Glomerular endothelial cell (primary cell): ENCODE measurements around the gene UBE2F. TPM values are rescaled to one million over a fixed set of nuclear protein-coding genes. Genes with fewer than 3 reads are reported as not detected.
"Not testable (repeated sequence)": the region's sequence is repeated elsewhere in the genome, so short reads cannot be mapped to it uniquely, and the experiment has no call there.

Source experiments
- DNase-seq: peaks from one replicate; pipeline ENCODE4 v3.0.0-alpha.2; 2011; ENCODE audit warnings: low read depth, low spot score; ENCODE audit errors: extremely low read depth
- total RNA-seq: library from RNA; depleted of rRNA; stranded (reverse); fragments of >200 nt; gene quantifications from 2 replicates; pipeline ENCODE4 v1.2.3, GENCODE V29; 2015

The UBE2F gene
- total RNA-seq, 1 donor from 2014 or later, result 93.0 TPM

DNA sequence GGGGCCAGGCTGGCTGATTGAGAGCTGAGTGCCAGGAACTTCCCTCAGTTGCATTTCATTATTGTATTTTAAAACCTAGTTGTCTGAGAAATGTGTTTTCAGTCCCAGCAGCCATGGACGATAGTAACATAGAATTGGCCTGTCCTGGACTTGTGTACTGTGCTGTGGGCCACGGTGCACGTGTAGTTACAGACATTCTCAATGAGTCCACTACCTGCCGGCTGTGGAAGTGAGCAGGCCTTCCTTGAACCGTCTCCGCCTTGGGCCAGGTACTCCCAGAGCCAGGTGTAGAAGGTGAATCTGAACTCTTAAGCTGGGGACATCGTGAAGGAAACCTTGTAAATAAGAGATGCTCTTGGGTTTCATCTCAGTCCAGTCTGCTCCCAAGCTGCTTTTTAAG lies 47.0 kb downstream of the UBE2F start:
- no peak for DNase-seq

DNA sequence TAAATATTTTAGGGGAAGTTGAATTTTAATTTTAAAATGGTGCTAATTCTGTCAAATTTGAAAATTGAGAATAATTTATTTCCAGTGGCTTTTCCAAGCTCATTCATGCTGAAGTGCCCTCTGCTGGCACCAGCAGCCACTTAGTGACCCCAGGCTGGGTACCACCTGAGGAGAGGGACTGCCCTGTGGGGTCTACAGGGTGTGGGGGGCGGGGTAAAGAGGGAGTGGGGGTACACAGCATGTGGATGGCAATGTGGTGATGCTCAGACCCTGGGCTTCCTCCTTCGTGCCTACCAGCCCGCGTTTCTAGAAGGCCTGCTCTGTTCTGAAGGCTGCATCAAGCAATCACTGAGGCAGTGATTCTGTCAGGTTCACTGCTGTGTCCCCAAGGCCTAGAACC lies 48.9 kb downstream of the UBE2F start:
- DNase-seq, result no peak

DNA sequence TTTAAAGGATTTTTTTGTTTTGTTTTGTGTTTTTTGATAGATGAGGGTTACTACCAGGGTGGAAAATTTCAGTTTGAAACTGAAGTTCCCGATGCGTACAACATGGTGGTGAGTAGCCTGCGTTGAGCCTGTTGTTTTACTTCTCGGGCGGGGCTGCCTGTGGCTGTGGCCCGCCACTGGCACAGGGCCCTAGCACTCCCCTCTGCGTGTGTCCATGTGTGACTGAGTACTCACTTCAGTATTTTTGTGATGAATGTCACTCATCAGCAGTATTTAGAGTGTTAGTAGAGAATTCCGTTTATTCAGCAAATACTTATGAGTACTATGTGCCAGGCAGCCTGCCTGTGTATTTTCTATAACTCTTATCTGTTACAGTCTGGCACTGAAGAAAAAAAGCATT lies 49.7 kb downstream of the UBE2F start:
- DNase-seq, result no peak

DNA sequence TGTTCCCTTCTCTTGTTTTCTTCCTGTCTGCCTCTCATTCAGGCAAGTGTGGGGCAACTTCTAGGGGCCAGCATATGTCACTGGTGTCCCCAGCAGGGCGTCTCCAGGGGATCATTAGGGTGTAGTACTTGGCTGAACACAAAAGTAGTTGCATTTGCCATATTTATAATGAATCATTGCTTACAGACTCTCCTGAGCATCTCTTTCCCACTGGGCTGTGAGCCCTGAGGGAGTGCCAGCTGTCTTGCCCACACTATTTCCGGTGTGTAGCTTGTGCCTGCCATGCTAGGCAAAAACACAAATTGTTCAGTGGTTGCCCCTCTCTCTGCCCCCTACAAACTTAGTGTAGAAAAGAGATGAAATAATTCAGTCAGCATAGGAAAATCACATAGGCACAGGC lies 53.1 kb downstream of the UBE2F start:
- DNase-seq, result no peak

DNA sequence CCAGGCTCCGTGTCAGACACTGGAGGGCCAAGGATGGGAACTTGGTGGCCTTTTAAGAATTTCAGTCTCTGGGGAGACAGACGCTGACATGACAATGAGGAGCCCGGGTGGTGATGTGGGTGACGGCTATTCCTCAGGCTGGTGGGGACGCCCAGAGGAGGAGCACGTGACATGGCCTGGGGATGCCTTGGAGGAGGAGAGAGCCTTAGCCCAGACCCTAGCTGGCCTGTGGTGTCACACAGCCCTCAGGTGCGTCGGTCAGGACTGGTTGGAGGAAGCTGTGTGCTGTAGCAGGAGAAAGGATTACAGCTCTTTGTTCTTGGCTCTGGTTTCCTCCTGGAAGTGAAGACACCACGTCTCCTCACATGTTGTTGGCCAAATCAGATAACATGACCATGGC lies 54.0 kb downstream of the UBE2F start:
- DNase-seq, result no peak

DNA sequence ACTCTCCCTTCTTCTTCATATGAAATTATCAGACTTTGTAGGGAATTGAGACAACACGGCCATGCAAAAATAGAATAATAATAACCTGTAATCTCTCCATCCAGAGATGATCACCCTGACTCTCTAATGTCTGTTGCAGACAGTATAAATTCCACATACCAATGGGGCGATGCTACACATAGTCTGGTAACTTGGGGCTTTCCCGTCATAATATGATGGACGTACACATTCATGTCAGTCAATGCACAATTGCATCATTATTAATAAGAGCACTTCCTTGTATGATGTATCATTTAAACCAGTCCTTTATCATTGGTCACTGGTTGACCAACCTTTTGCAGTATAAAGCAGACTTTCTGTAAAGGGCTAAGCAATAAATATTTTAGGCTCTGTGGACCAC lies 54.5 kb downstream of the UBE2F start:
- DNase-seq, result no peak

DNA sequence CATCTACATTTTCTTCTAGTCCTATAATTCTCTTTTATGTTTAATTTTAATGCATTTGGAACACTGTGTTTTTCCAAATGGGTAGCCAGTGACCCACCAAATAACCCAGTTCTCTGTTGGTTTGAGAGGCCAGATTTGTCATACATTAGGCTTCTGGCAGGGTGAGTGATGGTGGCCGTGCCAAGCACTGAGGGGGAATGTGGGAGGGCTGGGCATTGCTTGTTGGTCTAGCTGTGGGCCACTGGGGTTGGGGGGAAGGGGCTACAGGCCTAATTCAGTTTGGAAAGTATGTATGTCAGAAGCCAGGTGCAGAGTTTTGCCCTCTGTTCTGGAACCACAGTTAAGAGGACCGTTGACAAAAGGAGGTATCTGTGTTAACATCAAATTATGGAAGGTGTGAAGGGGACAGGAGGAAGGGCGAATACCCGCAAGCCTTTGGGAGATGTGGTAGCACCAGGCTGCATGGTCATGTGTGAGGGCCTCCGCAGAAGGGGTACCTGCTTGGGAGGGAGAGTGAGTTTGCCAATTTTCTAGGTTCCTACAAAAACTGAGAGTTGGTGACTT lies 55.9 kb downstream of the UBE2F start:
- no peak for DNase-seq

DNA sequence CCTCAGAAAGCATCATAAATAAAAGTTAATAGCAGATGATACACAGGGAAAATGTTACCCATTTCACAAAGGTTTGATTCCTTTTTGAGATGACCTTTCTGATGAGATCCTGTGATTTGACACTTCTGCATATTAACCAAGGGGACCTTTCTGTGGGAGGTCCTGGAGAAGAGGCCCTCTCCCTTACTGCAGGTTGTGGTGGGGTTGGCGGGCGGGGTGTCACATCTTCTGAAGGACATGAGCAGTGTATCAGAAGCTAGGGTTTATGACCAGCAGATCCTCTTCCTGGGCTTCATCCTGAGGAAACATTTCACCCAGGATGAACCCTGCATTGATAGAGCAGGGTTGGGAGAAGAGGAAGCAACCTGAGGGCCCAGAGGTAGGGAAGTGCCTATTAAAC lies 56.8 kb downstream of the UBE2F start:
- DNase-seq, result no peak

DNA sequence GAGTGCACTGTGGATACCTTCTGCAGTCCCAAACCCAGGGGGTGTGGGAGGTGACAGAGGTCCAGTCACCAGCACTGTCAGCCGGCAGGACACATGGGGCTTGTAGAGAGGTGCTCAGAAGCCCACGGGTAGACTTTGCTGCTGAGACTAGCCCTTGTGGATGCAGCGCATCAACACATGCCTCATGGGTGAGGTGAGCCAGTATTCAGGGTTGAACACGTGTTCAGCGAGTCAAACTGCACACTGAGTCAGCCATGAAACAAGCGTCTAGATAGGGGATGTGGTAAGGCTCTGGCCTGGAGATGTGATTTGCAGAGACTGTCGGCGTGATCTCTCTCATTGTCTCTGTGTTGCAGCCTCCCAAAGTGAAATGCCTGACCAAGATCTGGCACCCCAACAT lies 58.2 kb downstream of the UBE2F start:
- DNase-seq, result no peak

DNA sequence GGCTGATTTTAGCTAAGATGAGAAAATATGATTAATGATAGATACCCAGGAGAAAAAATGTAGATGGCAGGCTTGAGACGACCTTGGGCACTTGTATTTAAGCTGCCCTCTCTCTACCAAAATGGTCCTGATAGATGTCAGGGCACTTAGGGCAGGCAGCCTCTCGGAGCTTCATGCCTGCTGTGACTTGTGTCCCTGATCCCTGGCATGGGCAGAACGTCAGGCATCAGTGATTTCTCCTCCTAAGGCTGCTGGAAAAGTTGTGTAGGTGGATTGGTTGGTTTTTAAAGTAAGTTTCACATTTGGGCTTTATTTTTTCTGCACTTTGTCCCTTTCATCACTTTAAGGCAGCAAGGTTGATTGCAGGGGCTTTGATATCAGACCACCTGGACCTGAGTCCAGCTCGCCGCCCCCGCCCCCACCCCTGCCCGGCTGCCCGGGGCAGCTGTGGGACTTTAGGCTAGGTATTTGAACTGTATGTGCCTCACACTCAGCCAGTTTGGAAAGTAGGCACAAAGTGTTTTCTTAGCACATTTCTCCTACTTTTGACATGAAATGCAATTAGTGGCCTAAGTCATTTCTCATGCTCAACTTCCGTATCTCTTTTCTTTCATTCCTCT lies 59.0 kb downstream of the UBE2F start:
- DNase-seq, result no peak

DNA sequence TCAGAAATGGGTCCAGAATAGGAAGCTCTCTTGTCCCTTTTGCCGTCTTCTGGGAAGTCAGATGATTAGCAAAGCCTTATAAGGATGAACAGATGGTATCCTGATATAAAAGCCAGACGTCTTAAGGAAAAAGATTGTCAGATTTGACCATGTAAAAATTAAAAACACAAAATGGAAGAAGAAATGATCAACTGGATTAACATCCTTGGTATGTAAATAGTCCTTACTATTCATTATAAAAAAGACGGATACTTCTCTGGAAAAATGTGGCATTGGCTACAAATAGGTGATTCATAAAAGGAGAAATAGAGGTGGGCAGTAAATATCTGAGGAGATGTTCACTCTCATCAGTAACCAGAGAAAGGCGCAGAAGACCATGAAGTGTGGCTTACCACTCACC lies 60.2 kb downstream of the UBE2F start:
- DNase-seq, result no peak

DNA sequence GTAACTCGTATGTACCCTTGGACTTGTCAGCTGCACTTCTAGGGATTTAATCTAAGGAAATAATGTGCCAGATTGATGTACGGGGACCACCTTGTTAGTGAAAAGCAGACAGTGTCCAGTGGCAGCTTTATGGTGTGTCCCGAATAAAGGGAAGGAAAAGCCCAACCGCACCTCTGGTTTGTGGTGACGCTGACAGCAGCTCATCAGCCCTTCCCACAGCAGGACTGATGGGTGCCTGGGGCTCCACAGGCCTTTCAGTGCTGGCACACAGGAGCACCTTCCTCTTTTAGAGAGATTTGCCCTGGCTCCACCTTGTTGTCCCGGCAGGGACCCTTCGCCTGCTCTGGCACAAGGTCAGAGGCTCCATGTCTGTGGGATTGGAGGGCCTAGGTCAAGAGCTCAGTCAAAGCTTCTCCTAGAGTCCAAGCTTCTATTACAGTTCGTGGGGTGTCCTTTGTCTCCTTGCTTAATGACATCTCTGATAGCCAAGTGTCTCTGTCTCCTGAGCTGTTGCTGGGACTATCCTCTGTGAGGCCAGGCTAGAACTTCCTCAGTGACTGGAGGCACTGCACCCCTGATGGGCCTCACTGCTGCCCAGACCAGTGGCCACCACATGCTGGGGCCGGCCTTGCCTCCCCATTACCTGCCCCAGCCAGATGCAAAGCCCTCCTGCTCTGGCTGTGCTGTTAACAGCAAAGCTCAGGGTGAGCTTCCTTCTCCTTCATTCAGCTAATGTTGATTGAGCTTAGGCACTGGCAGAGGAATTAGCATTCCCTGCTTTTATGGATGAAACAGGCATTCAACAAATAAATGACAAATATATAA lies 61.0 kb downstream of the UBE2F start:
- no peak for DNase-seq

DNA sequence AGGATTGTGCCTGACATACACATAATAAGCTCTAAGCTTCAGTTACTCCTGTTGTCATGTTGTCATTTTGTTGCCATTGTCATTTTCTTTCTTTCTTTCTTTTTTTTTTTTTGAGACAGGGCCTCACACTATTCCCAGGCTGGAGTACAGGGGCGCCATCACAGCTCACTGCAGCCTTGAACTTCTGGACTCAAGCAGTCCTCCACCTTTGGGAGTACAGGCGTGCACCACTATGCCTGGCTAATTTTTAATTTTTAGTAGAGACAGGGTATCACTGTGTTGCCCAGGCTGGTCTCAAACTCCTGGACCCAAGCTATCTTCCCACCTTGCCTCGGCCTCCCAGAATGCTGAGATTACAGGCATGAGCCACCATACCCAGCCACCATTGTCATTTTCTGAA lies 63.0 kb downstream of the UBE2F start:
- DNase-seq, result no peak

DNA sequence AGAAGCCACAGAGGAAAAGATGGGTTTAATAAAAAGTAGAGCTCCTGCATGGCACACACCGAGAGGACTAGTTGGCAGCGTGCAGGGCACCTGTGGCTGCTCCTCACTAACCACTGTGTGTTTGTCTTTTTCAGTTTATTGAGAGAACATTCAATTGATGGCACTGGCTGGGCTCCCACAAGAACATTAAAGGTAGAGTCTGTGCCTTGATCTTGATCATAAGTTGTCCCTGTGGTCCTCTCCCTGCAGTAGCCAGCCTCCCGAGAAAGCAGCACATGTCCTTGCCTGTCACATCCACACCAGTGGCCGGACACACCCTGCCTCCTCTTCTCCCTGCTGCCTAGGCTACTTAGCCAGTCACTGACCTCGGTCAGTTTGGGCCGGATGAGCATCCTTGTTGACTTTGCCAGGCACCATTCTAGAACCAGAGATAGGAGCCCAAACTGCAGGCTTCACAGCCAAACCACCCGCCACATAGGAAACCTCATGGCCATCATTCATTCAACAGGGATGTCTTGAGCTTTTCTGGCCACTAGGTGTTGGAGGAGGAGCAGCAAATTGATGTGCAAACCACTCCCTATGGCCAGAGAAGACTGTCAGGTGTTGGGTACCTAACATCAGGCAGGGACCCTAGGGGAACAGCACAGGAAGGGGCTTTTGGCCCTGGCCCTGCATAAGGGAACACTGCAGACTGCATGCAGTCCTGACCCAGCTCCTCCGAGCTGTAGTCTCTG lies 63.8 kb downstream of the UBE2F start:
- DNase-seq, result no peak

DNA sequence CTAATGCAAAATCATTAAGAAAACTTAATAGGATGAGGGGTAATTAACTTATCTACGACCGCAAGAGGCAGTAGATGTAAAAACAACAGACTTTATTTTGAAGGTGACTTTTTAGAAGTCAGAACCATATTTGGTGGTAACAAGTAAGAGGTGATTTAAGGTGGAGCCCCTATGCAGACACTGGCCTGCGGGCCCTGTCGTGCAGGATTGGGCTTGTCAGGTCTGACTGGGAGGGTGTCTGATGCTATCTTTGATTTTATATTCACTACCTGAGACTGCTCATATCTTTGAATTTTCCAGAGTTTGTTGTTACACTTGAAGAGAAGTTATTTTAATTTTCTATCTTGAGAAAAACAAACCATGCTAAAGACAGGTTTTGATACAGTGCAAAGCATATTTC lies 64.9 kb downstream of the UBE2F start:
- no peak for DNase-seq

DNA sequence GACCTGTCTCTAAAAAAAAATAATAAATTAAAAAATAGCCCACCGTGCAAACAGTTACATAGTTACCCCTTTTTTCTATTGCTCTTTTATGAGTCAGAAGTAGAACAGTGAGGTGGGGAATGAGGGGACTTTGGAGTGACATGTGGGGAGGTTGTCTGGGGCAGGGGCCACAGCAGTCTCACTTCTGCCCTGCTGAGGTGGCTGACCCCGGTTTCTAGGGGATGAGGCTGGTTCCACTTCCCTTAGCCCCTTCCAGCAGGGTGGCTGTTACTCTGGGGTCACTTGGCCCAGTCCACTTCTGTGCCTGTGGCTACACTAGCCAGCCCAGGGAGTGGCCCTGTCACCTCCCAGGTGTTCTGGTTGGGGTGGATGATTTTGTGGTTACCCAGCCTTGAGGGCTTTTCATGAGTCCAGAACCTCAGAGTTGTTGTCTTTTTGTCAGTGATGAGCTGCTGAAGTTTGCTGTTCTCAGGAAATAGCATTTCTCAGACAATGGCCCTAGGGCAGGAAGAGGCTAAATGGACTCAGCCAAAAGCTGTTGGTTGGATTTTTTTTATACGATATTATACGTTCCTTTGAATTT lies 66.0 kb downstream of the UBE2F start:
- no peak for DNase-seq

DNA sequence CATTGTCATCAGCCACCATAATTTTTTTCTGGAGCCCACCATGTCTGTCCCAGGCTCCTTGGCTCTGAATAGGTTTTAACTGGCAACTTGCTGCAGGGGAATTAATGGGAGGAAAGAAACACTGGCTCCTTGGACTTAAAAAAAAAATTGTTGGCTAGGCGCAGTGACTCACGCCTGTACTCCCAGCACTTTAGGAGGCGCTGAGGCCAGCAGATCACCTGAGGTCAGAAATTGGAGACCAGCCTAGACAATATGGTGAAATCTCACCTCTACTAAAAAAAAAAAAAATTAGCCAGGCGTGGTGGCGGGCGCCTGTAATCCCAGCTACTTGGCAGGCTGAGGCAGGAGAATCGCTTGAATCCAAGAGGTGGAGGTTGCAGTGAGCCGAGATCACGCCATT lies 67.2 kb downstream of the UBE2F start:
- DNase-seq, result not testable (repeated sequence)

DNA sequence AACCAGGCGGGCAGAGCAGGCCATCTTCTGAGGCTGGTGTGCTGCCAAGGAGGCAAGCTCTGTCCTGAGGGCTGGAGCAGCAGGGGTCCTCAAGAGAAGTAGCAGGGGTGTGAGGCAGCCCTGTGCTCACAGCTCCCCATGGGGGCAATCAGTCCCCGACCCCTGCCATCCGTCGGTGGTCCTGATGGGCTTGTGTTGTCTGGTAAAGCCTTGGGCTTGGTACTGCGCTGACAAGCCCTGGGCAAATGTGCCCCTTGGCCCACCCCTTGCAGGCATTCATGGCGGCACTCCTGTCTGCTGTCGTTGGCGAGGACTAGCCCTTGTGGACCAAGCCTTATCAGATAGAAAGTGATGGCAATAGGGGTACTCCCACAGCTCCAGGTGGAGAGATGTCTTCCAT lies 71.4 kb downstream of the UBE2F start:
- DNase-seq, result no peak

DNA sequence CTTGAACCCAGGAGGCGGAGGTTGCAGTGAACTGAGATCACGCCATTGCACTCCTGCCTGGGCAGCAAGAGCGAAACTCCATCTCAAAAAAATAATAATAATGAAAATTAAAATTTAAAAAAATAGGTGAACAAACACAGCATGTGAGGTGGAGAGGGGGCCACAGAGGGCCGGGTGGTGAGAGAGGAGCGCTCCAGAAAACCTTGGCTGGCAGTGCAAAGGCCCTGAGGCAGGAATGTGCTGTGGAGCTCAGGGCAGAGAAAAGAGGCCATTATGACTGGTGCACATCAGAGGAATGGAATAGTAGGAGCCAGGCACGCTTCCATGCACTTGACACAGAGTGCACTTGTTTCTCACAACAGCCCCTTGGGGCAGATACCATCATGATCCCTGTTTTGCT lies 72.3 kb downstream of the UBE2F start:
- DNase-seq, result no peak

DNA sequence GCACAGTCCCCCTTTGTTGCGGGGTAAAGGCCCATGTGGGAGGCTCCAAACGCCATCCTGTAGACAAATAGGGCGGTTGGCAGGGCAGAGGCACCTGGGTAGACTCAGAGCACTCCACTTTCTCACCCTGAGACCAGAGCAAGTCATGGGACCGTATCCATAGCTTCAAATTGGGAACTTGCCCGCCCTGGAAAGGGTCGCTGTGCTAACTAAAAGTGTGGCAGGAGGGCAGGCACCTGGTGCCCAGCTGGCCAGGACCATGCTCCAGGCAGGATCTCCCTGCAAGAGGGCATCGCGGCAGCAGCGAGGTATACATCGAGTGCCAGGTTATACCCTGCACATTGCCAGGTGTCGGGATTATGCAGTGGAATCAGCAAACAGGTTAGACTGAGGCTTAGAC lies 73.2 kb downstream of the UBE2F start:
- DNase-seq, result no peak

DNA sequence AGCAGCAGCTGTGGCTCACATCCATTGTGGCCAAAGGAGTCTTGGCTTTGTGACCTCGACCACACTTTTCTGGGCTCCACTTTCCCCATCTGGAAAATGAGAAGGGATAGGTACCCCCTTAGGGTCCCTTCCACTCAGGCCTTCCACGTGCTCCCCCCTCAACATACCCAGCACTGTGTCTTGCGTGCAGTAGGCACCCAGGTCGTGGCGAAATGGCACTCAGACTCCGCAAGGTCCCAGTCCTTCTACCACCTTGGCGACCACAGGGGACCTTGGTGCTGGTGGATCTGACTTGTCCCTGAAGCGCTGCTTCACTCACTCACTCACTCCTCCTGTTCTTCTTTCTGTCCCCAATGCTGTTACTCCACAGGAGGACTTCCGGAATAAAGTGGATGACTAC lies 74.1 kb downstream of the UBE2F start:
- no peak for DNase-seq
